B cell (primary cell): ENCODE measurements around the gene FRZB. TPM values are rescaled to one million over a fixed set of nuclear protein-coding genes. Genes with fewer than 3 reads are reported as not detected.

Experiments used
- ATAC-seq: fragments of 200-7000 bp; cut with Tn5 transposase; one replicate; pipeline ENCODE4 v1.10.0; 2021; ENCODE audit warnings: low read depth, mild to moderate bottlenecking, moderate number of reproducible peaks, moderate library complexity
- CTCF ChIA-PET: fragments of 350-600 bp; sonication (Branson Sonifier 250); formaldehyde crosslinking; loops from one replicate; lab custom pipeline; 2021; ENCODE audit warnings: antibody characterized with exemption, inconsistent platforms; lab: Charles Lee
- POLR2A ChIA-PET: fragments of 350-600 bp; sonication (Branson Sonifier 250); formaldehyde crosslinking; loops from one replicate; lab custom pipeline; 2021; ENCODE audit warnings: antibody characterized with exemption; lab: Charles Lee
- DNase-seq: peaks from one replicate; pipeline ENCODE4 v3.0.0; 2013
- H2AFZ ChIP-seq: 2 replicates; pipeline ENCODE4 v1.6.1; 2012; ENCODE audit warnings: mild to moderate bottlenecking, low read depth, low read length; ENCODE audit not compliant: insufficient read depth, poor library complexity, severe bottlenecking
- H3K27ac ChIP-seq, 2 donors: 1 replicate in 1 of 2; 2 replicates in 1 of 2; pipeline ENCODE4 v1.5.1; 2012 to 2013; ENCODE audit warnings: low read length in 2 of 2, mild to moderate bottlenecking in 2 of 2, moderate library complexity in 1 of 2
- H3K27me3 ChIP-seq, 4 experiments: fragments of 200-600 bp in 1 of 4; sonication (generic) in 1 of 4; replicated peaks in 1 of 4; 1 replicate in 2 of 4; 2 replicates in 2 of 4; pipeline versions ENCODE4 v1.6.1 to v1.7.0; 2013 to 2016; ENCODE audit warnings: low read length in 3 of 4, mild to moderate bottlenecking in 2 of 4, mixed read lengths in 1 of 4, moderate library complexity in 1 of 4; ENCODE audit not compliant: insufficient read depth in 4 of 4, control insufficient read depth in 3 of 4; ENCODE audit errors: control extremely low read depth in 1 of 4
- H3K36me3 ChIP-seq, 2 experiments: replicated peaks in 1 of 2; 1 replicate in 1 of 2; 2 replicates in 1 of 2; pipeline versions ENCODE4 v1.6.1 to v1.7.1; 2013; ENCODE audit warnings: low read length in 1 of 2; ENCODE audit not compliant: insufficient read depth in 2 of 2, control insufficient read depth in 1 of 2; ENCODE audit errors: control extremely low read depth in 1 of 2, extremely low read depth in 1 of 2
- H3K4me1 ChIP-seq, 2 donors: fragments of 200-600 bp in 1 of 2; sonication (generic) in 1 of 2; 1 replicate in 1 of 2; 2 replicates in 1 of 2; pipeline versions ENCODE4 v1.5.1 to v1.6.1; 2013 to 2017; ENCODE audit warnings: low read length in 2 of 2; ENCODE audit not compliant: control insufficient read depth in 2 of 2, insufficient read depth in 2 of 2
- H3K4me2 ChIP-seq: replicated peaks from 2 replicates; pipeline ENCODE3; 2012; ENCODE audit warnings: mild to moderate bottlenecking, low read depth, low read length; ENCODE audit not compliant: poor library complexity, severe bottlenecking
- H3K4me3 ChIP-seq, 5 experiments: fragments of 200-600 bp in 1 of 5; sonication (generic) in 1 of 5; 1 replicate in 3 of 5; 2 replicates in 2 of 5; pipeline versions ENCODE4 v1.5.1 to v1.7.0; 2011 to 2016; ENCODE audit warnings: low read length in 4 of 5, mild to moderate bottlenecking in 4 of 5, low read depth in 2 of 5, control low read depth in 1 of 5, moderate library complexity in 1 of 5; ENCODE audit not compliant: insufficient read depth in 1 of 5; ENCODE audit errors: control extremely low read depth in 1 of 5, extremely low read depth in 1 of 5
- H3K79me2 ChIP-seq: fragments of 200-600 bp; sonication (generic); one replicate; pipeline ENCODE4 v1.6.0; 2016; ENCODE audit warnings: low read length; ENCODE audit not compliant: control insufficient read depth, insufficient read depth
- H3K9ac ChIP-seq: fragments of 200-600 bp; sonication (generic); 2 replicates; pipeline ENCODE4 v1.6.1; 2017; ENCODE audit warnings: mild to moderate bottlenecking, low read length, moderate library complexity
- H3K9me3 ChIP-seq, 3 donors: one replicate each; pipeline versions ENCODE4 v1.6.1 to v1.7.1; 2013; ENCODE audit warnings: low read length in 2 of 3; ENCODE audit not compliant: control insufficient read depth in 2 of 3, insufficient read depth in 1 of 3; ENCODE audit errors: control extremely low read depth in 1 of 3
- H4K20me1 ChIP-seq: 2 replicates; pipeline ENCODE4 v1.6.0; 2012; ENCODE audit warnings: mild to moderate bottlenecking, low read length; ENCODE audit not compliant: insufficient read depth, control insufficient read depth, poor library complexity, severe bottlenecking
- H3K27ac Mint-ChIP-seq: one replicate; pipeline ENCODE4 v1.8.0; 2021; ENCODE audit warnings: mixed read lengths
- H3K27me3 Mint-ChIP-seq: one replicate; pipeline ENCODE4 v1.8.0; 2021; ENCODE audit warnings: mixed read lengths
- H3K4me1 Mint-ChIP-seq: one replicate; pipeline ENCODE4 v1.8.0; 2021; ENCODE audit warnings: mixed read lengths
- H3K4me3 Mint-ChIP-seq: one replicate; pipeline ENCODE4 v1.8.0; 2021; ENCODE audit warnings: mixed read lengths
- H3K9me3 Mint-ChIP-seq: one replicate; pipeline ENCODE4 v1.8.0; 2022; ENCODE audit warnings: mixed read lengths; ENCODE audit not compliant: insufficient read depth
- CTCF ChIP-seq: fragments of 200-600 bp; IDR thresholded peaks from one replicate; pipeline ENCODE4 v1.8.0; 2022; ENCODE audit warnings: antibody characterized with exemption, mild to moderate bottlenecking
- EZH2 ChIP-seq: IDR thresholded peaks from 2 replicates; pipeline ENCODE4 v1.6.1; 2012; ENCODE audit warnings: borderline replicate concordance, low read depth, mild to moderate bottlenecking, moderate library complexity, low read length; ENCODE audit not compliant: insufficient read depth, poor library complexity, severe bottlenecking
- WGBS: methylation state at CpG from one replicate; pipeline ENCODE4 v1.1.5; 2013; ENCODE audit warnings: missing lambda C conversion rate; ENCODE audit not compliant: insufficient coverage; 5-methylcytosine and 5-hydroxymethylcytosine counted together
- intact Hi-C: fragments of 100-400 bp; cut with micrococcal nuclease; formaldehyde crosslinking; loops from one replicate; pipeline ENCODE4 v1.10.0; 2022
- polyA plus RNA-seq: library from polyadenylated mRNA; depleted of rRNA; stranded (reverse); fragments of >200 nt; gene quantifications from 2 replicates; pipeline ENCODE4 v1.2.3, GENCODE V29; 2012
- total RNA-seq, 2 donors: library from RNA; stranded (reverse); fragments of 120-200 nt in 1 of 2; gene quantifications; 1 replicate in 1 of 2; 2 replicates in 1 of 2; pipeline versions ENCODE4 v1.2.3 to v1.2.4, GENCODE V29; 2013 to 2022

Gene FRZB
- total and polyA plus RNA-seq, 2 donors (not counting 1 experiment from before 2014, with no cell fraction given), result 0.27 TPM; not detected in 1

DNA sequence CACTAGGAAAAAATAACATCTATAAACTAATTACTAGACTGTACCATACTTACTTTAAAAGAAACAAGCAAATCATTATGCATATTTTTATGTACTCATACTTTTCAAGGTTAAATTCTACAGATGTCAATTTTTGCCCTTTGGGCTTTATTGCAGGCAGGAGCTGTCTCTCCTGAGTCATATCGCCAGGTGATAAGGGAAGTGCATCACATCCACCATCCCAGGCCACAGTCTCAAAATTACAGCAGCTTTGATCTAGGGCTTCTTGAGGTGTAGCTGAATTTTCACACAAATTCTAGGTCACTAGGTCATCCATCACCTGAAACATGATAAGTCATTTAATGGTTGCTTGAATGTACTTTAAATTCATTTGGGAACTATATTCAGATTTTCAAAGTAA lies 38.4 kb upstream of the FRZB start:
- H3K9me3 Mint-ChIP-seq, result no peaks in the 10 kb centered on the region
- no peak overlapping the region for H2AFZ ChIP-seq
- POLR2A ChIA-PET, result no interaction called here

DNA sequence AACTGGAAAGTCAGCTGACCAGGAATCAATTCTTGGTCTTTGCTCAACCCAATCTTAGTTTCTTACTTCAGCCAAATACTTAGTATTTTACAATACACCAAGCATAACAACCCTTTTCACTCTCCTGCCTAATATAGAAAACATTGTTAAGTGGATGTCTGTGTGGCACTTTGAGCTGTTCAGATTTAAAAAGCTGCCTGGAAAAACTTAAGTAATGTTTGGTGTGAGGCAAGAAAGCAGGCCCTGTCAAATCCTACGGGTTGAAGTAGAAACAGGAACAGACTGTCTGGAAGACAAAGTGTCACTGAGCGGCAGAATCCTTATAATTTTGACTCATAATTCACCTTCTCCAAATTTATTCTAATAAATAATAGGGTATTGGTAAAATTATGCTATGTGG lies 37.1 kb upstream of the FRZB start:
- ChIA-PET CTCF (no interaction called here), POLR2A (no interaction called here)
- intact Hi-C loops, result no loop called here
- no peaks in the 10 kb centered on the region for H3K4me1 Mint-ChIP-seq
- H3K4me3 Mint-ChIP-seq, result no peak overlapping the region
- Histone ChIP-seq H3K4me3 (no peak overlapping the region), H4K20me1 (no peaks in the 10 kb centered on the region), H3K79me2 (no peaks in the 10 kb centered on the region), H2AFZ (no peak overlapping the region), H3K9me3 (no peaks in the 10 kb centered on the region), H3K36me3 (no peaks in the 10 kb centered on the region), H3K4me2 (no peak overlapping the region), H3K4me1 (no peaks in the 10 kb centered on the region), H3K27me3 (no peaks in the 10 kb centered on the region), H3K27ac (no peak overlapping the region), H3K9ac (no peak overlapping the region)
- WGBS, result no CpG with 5 or more reads among the region's 2 CpGs
- DNase-seq (no peak), ATAC-seq (no peak)
- no peak for TF ChIP-seq EZH2
- TF ChIP-seq CTCF, result no peak
- no peak overlapping the region for H3K27ac Mint-ChIP-seq
- no peaks in the 10 kb centered on the region for H3K27me3 Mint-ChIP-seq
- no peaks in the 10 kb centered on the region for H3K9me3 Mint-ChIP-seq

More for the DNA sequence above, 38.4 kb upstream of the FRZB start:
- Histone ChIP-seq H3K4me3 (no peak overlapping the region), H3K4me2 (no peak overlapping the region), H4K20me1 (no peaks in the 10 kb centered on the region), H3K4me1 (no peaks in the 10 kb centered on the region), H3K9ac (no peak overlapping the region), H3K36me3 (no peaks in the 10 kb centered on the region), H3K9me3 (no peaks in the 10 kb centered on the region), H3K27me3 (no peaks in the 10 kb centered on the region), H3K27ac (no peak overlapping the region), H3K79me2 (no peaks in the 10 kb centered on the region)
- Mint-ChIP-seq H3K4me3 (no peak overlapping the region), H3K4me1 (no peaks in the 10 kb centered on the region), H3K27me3 (no peaks in the 10 kb centered on the region), H3K27ac (no peak overlapping the region)
- intact Hi-C loops, result no loop called here
- ATAC-seq (no peak), DNase-seq (no peak)
- TF ChIP-seq CTCF (no peak), EZH2 (no peak)
- WGBS, result no CpG with 5 or more reads among the region's 1 CpG
- CTCF ChIA-PET, result no interaction called here
